Colonic mucosa (tissue), 4 donors: ENCODE results near the gene HEATR5B. TPM values are rescaled to one million over a fixed set of nuclear protein-coding genes. Genes with fewer than 3 reads are reported as not detected.
"Not testable (repeated sequence)": the region's sequence is repeated elsewhere in the genome, so short reads cannot be mapped to it uniquely, and the experiment has no call there.

Source experiments
- DNase-seq: peaks from one replicate; pipeline ENCODE4 v3.0.0-alpha.2; 2020
- H3K27ac ChIP-seq: fragments of 200-600 bp; one replicate; pipeline ENCODE4 v1.8.0; 2021
- H3K27me3 ChIP-seq: fragments of 200-600 bp; one replicate; pipeline ENCODE4 v1.8.0; 2021
- H3K36me3 ChIP-seq: fragments of 200-600 bp; one replicate; pipeline ENCODE4 v1.8.0; 2021
- H3K4me1 ChIP-seq: fragments of 200-600 bp; one replicate; pipeline ENCODE4 v1.8.0; 2021; ENCODE audit warnings: mild to moderate bottlenecking
- H3K4me3 ChIP-seq: fragments of 200-600 bp; one replicate; pipeline ENCODE4 v1.8.0; 2021
- H3K9ac ChIP-seq, 2 donors: one replicate each; pipeline ENCODE4 v1.7.0; 2013; ENCODE audit warnings: control low read depth in 2 of 2, low read depth in 2 of 2, low read length in 2 of 2
- H3K9me3 ChIP-seq: fragments of 200-600 bp; one replicate; pipeline ENCODE4 v1.8.0; 2021
- CTCF ChIP-seq: fragments of 200-600 bp; IDR thresholded peaks from one replicate; pipeline ENCODE4 v1.8.0; 2022; ENCODE audit warnings: antibody characterized with exemption, mild to moderate bottlenecking
- intact Hi-C: fragments of 100-400 bp; cut with DNase I; formaldehyde crosslinking; loops from one replicate; pipeline ENCODE4 v1.14.1; 2022
- total RNA-seq, 2 donors: library from RNA; stranded (reverse); fragmentation: NEBNext Ultra II Directional in 1 of 2; extraction: Animal tissue kit (Norgen Biotek cat#: 25700) in 1 of 2; gene quantifications; one replicate each; pipeline ENCODE4 v1.2.1, GENCODE V29; 2021
- donor health status: healthy.
- donor health status: DM: no; HTN: no; CAD: no.
- donor health status: DM: no; HTN: no; CAD: no.

The HEATR5B gene
- total RNA-seq, 2 donors from 2014 or later = 17.9 to 22.1 TPM

GRCh38 chr2:36949845-36950244, 134.3 kb downstream of the HEATR5B start:
- H3K27me3 ChIP-seq = no peaks in the 10 kb centered on the region
- intact Hi-C loops = no loop called here
- H3K36me3 ChIP-seq = no peaks in the 10 kb centered on the region
- H3K4me3 ChIP-seq = no peak overlapping the region
- DNase-seq = no peak
- no peak for TF ChIP-seq CTCF
- no peak overlapping the region for H3K9ac ChIP-seq
- no peak overlapping the region for H3K27ac ChIP-seq
- no peaks in the 10 kb centered on the region for H3K9me3 ChIP-seq
- no peaks in the 10 kb centered on the region for H3K4me1 ChIP-seq

GRCh38 chr2:36945240-36945639, 138.9 kb downstream of the HEATR5B start:
- intact Hi-C loops, H3K36me3 ChIP-seq, DNase-seq, H3K9me3 ChIP-seq, H3K27me3 ChIP-seq, H3K4me1 ChIP-seq, H3K4me3 ChIP-seq, H3K27ac ChIP-seq, H3K9ac ChIP-seq: not testable (repeated sequence)

- H3K4me3 ChIP-seq = no peak overlapping the region
- H3K4me1 ChIP-seq = no peaks in the 10 kb centered on the region
- no peaks in the 10 kb centered on the region for H3K27me3 ChIP-seq
- intact Hi-C loops = no loop called here
- no peak overlapping the region for H3K27ac ChIP-seq
- H3K9me3 ChIP-seq = no peaks in the 10 kb centered on the region
- TF ChIP-seq CTCF = no peak
- DNase-seq = no peak
- H3K36me3 ChIP-seq = no peaks in the 10 kb centered on the region
- H3K9ac ChIP-seq = no peak overlapping the region
These were observed 142.3 kb downstream of the HEATR5B start for GRCh38 chr2:36941867-36942266.

- H3K27me3 ChIP-seq, intact Hi-C loops, DNase-seq, H3K9ac ChIP-seq, H3K4me1 ChIP-seq, H3K9me3 ChIP-seq, H3K36me3 ChIP-seq, H3K4me3 ChIP-seq, H3K27ac ChIP-seq: not testable (repeated sequence)
These were observed 147.6 kb downstream of the HEATR5B start for GRCh38 chr2:36936526-36936925.

GRCh38 chr2:36931688-36932087, 152.5 kb downstream of the HEATR5B start:
- H3K27me3 ChIP-seq, H3K9ac ChIP-seq, H3K36me3 ChIP-seq, H3K9me3 ChIP-seq, DNase-seq, H3K27ac ChIP-seq, H3K4me1 ChIP-seq, intact Hi-C loops, H3K4me3 ChIP-seq: not testable (repeated sequence)

Other genes with a start within 250 kb of the HEATR5B start
- gene STRN, start 117.8 kb downstream of the HEATR5B start, total RNA-seq = 10 to 100 TPM; 36.5 to 48.6 TPM
- 1 to 10 TPM; 7.1 to 7.3 TPM for gene GPATCH11, start 146 bp upstream of the HEATR5B start, total RNA-seq
- 10 to 100 TPM; 35.4 to 37.3 TPM for gene EIF2AK2, start 72.6 kb upstream of the HEATR5B start, total RNA-seq
- not detected for gene SULT6B1, start 104.3 kb upstream of the HEATR5B start, total RNA-seq
- 10 to 100 TPM; 43.1 to 49.4 TPM for gene CEBPZOS, start 112.1 kb upstream of the HEATR5B start, total RNA-seq
- 10 to 100 TPM; 43.6 to 53.2 TPM for gene CEBPZ, start 147.2 kb upstream of the HEATR5B start, total RNA-seq
- 10 to 100 TPM; 12.1 to 13.8 TPM for gene NDUFAF7, start 147.3 kb upstream of the HEATR5B start, total RNA-seq
- 10 to 100 TPM; 21.1 to 28.7 TPM for gene PRKD3, start 240.5 kb upstream of the HEATR5B start, total RNA-seq